ENCODE measurements around the gene PARVB. TPM values are rescaled to one million over a fixed set of nuclear protein-coding genes. Genes with fewer than 3 reads are reported as not detected.

The PARVB gene
- polyA plus RNA-seq, 1 donor (not counting 4 experiments of a cell fraction or from before 2014, with no cell fraction given): 10.5 TPM

DNA sequence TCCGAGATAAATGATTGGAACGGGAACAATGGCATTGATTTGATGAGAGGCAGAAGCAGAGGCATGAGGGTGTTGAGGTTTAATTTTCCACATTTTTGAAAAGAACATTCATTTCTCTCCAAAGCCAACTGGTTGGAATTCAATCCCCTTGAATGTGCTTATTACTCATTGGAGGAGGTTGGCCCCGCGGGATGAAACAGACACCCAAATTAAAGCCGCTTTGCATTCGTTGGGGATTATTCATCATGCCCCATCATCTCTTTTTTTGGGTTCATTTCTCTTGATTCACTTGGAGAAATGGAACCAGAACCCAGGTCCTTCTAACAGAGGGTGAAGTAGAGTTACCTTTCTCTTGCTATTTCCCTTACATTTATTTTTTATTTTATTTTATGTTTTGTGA lies 109.1 kb downstream of the PARVB start:
- TF ChIP-seq, protein P1, sequence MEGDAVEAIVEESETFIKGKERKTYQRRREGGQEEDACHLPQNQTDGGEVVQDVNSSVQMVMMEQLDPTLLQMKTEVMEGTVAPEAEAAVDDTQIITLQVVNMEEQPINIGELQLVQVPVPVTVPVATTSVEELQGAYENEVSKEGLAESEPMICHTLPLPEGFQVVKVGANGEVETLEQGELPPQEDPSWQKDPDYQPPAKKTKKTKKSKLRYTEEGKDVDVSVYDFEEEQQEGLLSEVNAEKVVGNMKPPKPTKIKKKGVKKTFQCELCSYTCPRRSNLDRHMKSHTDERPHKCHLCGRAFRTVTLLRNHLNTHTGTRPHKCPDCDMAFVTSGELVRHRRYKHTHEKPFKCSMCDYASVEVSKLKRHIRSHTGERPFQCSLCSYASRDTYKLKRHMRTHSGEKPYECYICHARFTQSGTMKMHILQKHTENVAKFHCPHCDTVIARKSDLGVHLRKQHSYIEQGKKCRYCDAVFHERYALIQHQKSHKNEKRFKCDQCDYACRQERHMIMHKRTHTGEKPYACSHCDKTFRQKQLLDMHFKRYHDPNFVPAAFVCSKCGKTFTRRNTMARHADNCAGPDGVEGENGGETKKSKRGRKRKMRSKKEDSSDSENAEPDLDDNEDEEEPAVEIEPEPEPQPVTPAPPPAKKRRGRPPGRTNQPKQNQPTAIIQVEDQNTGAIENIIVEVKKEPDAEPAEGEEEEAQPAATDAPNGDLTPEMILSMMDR (optimal IDR thresholded peaks at IDR 0.05 in 1 of 3, IDR thresholded peaks at IDR 0.05 in 1 of 3, conservative IDR thresholded peaks at IDR 0.05 in 1 of 3; ENCODE audit: extremely low read depth in 1 of 3, insufficient read depth in 2 of 3, low read length in 3 of 3): no peak
- H3K79me2 ChIP-seq (ENCODE audit: control insufficient read depth, insufficient read depth, low read length): no peaks in the 10 kb centered on the region
- H3K9me3 ChIP-seq (ENCODE audit: control insufficient read depth, low read depth, low read length): peaks cover 5% of the 10 kb centered on the region
- DNase-seq (ENCODE audit: low read depth, low spot score) (no peak), FAIRE-seq (no peak)
- H3K27me3 ChIP-seq (ENCODE audit: control insufficient read depth, extremely low read depth, insufficient read depth, low read length): peaks cover 3% of the 10 kb centered on the region
- H3K9me1 ChIP-seq (ENCODE audit: control insufficient read depth, extremely low read depth, insufficient read depth, low read length): no peaks in the 10 kb centered on the region
- no peak overlapping the region for H3K27ac ChIP-seq (ENCODE audit: control insufficient read depth, insufficient read depth, low read length)
- no peak overlapping the region for H3K4me3 ChIP-seq (ENCODE audit: control insufficient read depth in 2 of 3, extremely low read depth in 1 of 3, insufficient read depth in 2 of 3, low read depth in 1 of 3, low read length in 3 of 3)
- dilution Hi-C loops (cut with MboI; ENCODE audit: extremely low pct_ligation_motif_present, low sequenced_read_pairs): no loop called here
- no peak overlapping the region for H3K9ac ChIP-seq (ENCODE audit: control insufficient read depth, extremely low read depth, insufficient read depth, low read length)
- H3K4me1 ChIP-seq (ENCODE audit: control insufficient read depth, extremely low read depth, insufficient read depth, low read length): no peaks in the 10 kb centered on the region
- H2AFZ ChIP-seq (ENCODE audit: control insufficient read depth, low read length): no peak overlapping the region
- H3K36me3 ChIP-seq (ENCODE audit: control insufficient read depth in 2 of 2, extremely low read depth in 1 of 2, insufficient read depth in 2 of 2, low read length in 2 of 2): no peaks in the 10 kb centered on the region
- no peaks in the 10 kb centered on the region for H4K20me1 ChIP-seq (ENCODE audit: control insufficient read depth, extremely low read depth, insufficient read depth, low read length)
- H3K4me2 ChIP-seq (ENCODE audit: control insufficient read depth, extremely low read depth, insufficient read depth, low read depth, low read length): no peak overlapping the region

DNA sequence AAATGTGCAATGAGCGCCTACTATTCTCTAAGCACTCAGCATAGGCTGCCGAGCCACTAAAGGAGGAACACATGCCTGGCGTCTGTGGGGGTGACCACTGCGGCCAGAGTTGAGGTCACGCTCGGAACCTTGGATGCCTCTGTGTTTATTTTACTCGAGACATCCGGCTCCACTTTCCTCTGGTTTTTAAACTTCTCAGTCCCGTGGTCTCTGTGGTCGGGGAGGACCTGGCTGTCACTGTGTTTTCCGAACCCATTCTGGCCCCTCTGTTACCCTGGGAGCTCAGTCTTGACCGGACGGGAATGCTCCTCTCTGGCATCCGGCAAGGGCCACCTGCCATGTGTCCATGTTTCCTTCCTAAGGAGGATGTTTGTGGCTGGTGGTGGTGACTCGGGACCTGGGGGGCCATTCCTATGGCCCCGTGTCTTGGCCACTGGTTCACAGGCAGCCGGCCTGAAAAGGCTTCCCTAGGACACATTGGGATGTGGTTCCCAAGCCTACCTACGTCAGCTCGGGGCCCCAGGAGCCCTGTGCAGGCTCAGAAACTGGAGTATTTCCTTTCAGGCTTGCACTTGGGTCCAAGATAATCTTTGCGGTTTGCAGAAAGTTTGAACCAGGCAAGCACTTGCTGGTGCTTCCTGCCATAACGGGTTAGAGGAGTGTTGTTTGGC lies 109.9 kb downstream of the PARVB start:
- H4K20me1 ChIP-seq (ENCODE audit: control insufficient read depth, extremely low read depth, insufficient read depth, low read length): no peaks in the 10 kb centered on the region
- no peak overlapping the region for H3K4me3 ChIP-seq (ENCODE audit: control insufficient read depth in 2 of 3, extremely low read depth in 1 of 3, insufficient read depth in 2 of 3, low read depth in 1 of 3, low read length in 3 of 3)
- no peak overlapping the region for H3K4me2 ChIP-seq (ENCODE audit: control insufficient read depth, extremely low read depth, insufficient read depth, low read depth, low read length)
- H3K36me3 ChIP-seq (ENCODE audit: control insufficient read depth in 2 of 2, extremely low read depth in 1 of 2, insufficient read depth in 2 of 2, low read length in 2 of 2): no peaks in the 10 kb centered on the region
- H3K79me2 ChIP-seq (ENCODE audit: control insufficient read depth, insufficient read depth, low read length): no peaks in the 10 kb centered on the region
- peaks cover 3% of the 10 kb centered on the region for H3K27me3 ChIP-seq (ENCODE audit: control insufficient read depth, extremely low read depth, insufficient read depth, low read length)
- H3K27ac ChIP-seq (ENCODE audit: control insufficient read depth, insufficient read depth, low read length): no peak overlapping the region
- H3K9me3 ChIP-seq (ENCODE audit: control insufficient read depth, low read depth, low read length): peaks cover 5% of the 10 kb centered on the region
- dilution Hi-C loops (cut with MboI; ENCODE audit: extremely low pct_ligation_motif_present, low sequenced_read_pairs): no loop called here
- no peak for FAIRE-seq
- DNase-seq (ENCODE audit: low read depth, low spot score): no peak
- H3K9me1 ChIP-seq (ENCODE audit: control insufficient read depth, extremely low read depth, insufficient read depth, low read length): no peaks in the 10 kb centered on the region
- no peak overlapping the region for H2AFZ ChIP-seq (ENCODE audit: control insufficient read depth, low read length)
- no peaks in the 10 kb centered on the region for H3K4me1 ChIP-seq (ENCODE audit: control insufficient read depth, extremely low read depth, insufficient read depth, low read length)
- TF ChIP-seq, protein P1 (optimal IDR thresholded peaks at IDR 0.05 in 1 of 3, IDR thresholded peaks at IDR 0.05 in 1 of 3, conservative IDR thresholded peaks at IDR 0.05 in 1 of 3; ENCODE audit: extremely low read depth in 1 of 3, insufficient read depth in 2 of 3, low read length in 3 of 3): no peak
- H3K9ac ChIP-seq (ENCODE audit: control insufficient read depth, extremely low read depth, insufficient read depth, low read length): no peak overlapping the region
